ENCODE data around the gene AGO3.

- TF ChIP-seq CTCF (IDR thresholded peaks at IDR 0.05) (no peak), POLR2A (IDR thresholded peaks at IDR 0.05) (no peak)
Measured at GRCh38 chr1:36106269-36106668, 175.4 kb downstream of the AGO3 start.

Data from uterus (tissue), 2 donors.